ENCODE measurements around the gene TBXT.

DNA sequence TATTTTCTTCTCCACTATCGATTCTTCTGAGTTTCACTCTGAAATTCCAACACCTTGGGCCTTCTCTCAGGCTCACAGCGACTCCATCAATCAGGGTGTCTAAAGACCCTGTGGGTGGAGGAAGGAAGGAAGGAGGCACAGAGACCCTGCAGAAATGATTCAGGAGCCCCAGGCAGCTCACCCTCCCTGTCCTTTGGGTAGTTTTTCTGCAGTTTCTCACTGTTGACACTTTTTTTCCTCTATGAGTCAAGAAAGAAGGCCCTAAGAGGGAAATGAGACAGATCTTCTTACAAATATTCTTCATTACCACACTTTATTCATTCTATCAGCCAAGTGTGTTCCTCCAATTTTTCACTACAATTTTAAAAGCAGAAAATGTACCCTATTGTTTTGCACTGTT, 34.2 kb upstream of the TBXT start:
- TF ChIP-seq POLR2A (IDR thresholded peaks at IDR 0.05) (no peak), CTCF (IDR thresholded peaks at IDR 0.05) (no peak)

Measured in adrenal gland (tissue), 5 donors.